ENCODE measurements around the gene CDKAL1.

GRCh38 chr6:21208796-21209186 lies 674.5 kb downstream of the CDKAL1 start:
- TF ChIP-seq CTCF (IDR thresholded peaks at IDR 0.05; ENCODE audit: low read length) (no peak), EZH2 (optimal IDR thresholded peaks at IDR 0.05; ENCODE audit: low read depth, low read length) (no peak), EZH2phosphoT487 (IDR thresholded peaks at IDR 0.05; ENCODE audit: low read length) (no peak)
